ENCODE measurements around the gene NCAPD2. TPM values are rescaled to one million over a fixed set of nuclear protein-coding genes. Genes with fewer than 3 reads are reported as not detected.
"Not testable (repeated sequence)": the region's sequence is repeated elsewhere in the genome, so short reads cannot be mapped to it uniquely, and the experiment has no call there.

The NCAPD2 gene
- total and polyA plus RNA-seq, 3 donors from 2014 or later: 42.9 to 46.6 (median 43.1) TPM

DNA sequence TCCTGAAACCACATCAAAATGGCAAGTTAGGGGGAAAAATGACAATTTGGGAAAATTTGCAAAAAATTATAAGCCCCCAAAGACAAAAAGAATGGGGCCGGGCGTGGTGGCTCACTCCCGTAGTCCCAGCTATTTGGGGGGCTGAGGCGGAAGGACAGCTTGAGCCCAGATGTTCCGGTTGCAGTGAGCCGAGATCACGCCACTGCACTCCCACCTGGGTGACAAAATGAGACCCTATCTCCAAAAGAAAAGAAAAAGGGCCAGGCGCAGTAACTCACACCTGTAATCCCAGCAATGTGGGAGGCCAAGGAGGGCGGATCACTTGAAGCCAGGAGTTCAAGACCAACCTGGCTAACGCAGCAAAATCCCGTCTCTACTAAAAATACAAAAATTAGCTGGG, 21.4 kb upstream of the NCAPD2 start:
- Histone ChIP-seq H3K9me3 (no peaks in the 10 kb centered on the region), H3K36me3 (ENCODE audit: low read depth, missing control alignments) (no peaks in the 10 kb centered on the region), H3K27ac (no peak overlapping the region), H3K27me3 (no peaks in the 10 kb centered on the region), H3K4me1 (peaks cover 13% of the 10 kb centered on the region), H3K4me3 (no peak overlapping the region)
- no peak for DNase-seq
- no peak for TF ChIP-seq POLR2A (IDR thresholded peaks at IDR 0.05)
- TF ChIP-seq, protein P1, sequence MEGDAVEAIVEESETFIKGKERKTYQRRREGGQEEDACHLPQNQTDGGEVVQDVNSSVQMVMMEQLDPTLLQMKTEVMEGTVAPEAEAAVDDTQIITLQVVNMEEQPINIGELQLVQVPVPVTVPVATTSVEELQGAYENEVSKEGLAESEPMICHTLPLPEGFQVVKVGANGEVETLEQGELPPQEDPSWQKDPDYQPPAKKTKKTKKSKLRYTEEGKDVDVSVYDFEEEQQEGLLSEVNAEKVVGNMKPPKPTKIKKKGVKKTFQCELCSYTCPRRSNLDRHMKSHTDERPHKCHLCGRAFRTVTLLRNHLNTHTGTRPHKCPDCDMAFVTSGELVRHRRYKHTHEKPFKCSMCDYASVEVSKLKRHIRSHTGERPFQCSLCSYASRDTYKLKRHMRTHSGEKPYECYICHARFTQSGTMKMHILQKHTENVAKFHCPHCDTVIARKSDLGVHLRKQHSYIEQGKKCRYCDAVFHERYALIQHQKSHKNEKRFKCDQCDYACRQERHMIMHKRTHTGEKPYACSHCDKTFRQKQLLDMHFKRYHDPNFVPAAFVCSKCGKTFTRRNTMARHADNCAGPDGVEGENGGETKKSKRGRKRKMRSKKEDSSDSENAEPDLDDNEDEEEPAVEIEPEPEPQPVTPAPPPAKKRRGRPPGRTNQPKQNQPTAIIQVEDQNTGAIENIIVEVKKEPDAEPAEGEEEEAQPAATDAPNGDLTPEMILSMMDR (IDR thresholded peaks at IDR 0.05): no peak
- 73 to 81% methylated on average over 11 of the region's 11 CpGs for WGBS, 2 donors
- intact Hi-C loops (cut with DNase I; ENCODE audit: low total_unique reads): no loop called here

DNA sequence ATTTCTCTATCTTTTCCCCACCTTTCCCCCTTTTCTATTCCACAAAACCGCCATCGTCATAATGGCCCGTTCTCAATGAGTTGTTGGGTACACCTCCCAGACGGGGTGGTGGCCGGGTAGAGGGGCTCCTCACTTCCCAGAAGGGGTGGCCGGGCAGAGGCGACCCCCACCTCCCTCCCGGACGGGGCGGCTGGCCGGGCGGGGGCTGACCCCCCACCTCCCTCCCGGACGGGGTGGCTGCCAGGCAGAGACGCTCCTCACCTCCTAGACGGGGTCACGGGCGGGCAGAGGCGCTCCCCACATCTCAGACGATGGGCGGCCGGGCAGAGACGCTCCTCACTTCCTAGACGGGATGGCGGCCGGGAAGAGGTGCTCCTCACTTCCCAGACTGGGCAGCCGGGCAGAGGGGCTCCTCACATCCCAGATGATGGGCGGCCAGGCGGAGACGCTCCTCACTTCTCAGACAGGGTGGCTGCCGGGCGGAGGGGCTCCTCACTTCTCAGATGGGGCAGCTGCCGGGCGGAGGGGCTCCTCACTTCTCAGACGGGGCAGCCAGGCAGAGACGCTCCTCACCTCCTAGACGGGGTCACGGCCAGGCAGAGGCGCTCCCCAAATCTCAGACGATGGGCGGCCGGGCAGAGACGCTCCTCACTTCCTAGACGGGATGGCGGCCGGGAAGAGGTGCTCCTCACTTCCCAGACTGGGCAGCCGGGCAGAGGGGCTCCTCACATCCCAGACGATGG, 18.5 kb upstream of the NCAPD2 start:
- H3K27ac ChIP-seq; DNase-seq; H3K4me3 ChIP-seq; H3K4me1 ChIP-seq; H3K27me3 ChIP-seq; H3K36me3 ChIP-seq (ENCODE audit: low read depth, missing control alignments); intact Hi-C loops (cut with DNase I; ENCODE audit: low total_unique reads); H3K9me3 ChIP-seq: not testable (repeated sequence)
- 86 to 89% methylated on average over 10 to 32 of the region's 48 CpGs for WGBS, 2 donors

DNA sequence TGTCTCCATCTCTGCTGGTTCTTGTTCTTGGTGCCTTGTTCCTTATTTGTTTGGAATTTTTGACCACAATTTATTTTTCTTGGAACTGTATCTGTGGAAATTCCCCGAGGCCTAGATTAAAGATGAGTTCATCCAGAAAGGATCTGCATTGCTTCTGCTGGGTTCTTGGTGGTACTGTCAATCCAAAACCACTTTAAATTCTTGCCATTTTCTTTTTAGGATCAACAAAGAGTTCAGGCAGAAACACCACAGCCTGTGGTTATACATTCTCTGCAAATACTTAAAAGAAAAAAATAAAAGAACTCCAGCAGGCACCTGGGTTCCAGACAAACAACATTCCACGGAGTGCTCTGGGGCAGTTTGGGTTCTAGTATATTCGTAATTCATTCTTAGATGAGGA, 17.4 kb upstream of the NCAPD2 start:
- WGBS, 2 donors: 68 to 77% methylated on average over 3 of the region's 3 CpGs
- no peak for TF ChIP-seq POLR2A (IDR thresholded peaks at IDR 0.05)
- TF ChIP-seq, protein P1 (IDR thresholded peaks at IDR 0.05): no peak
- no peak for DNase-seq
- H3K4me3 ChIP-seq: no peak overlapping the region
- intact Hi-C loops (cut with DNase I; ENCODE audit: low total_unique reads): no loop called here
- H3K27me3 ChIP-seq: no peaks in the 10 kb centered on the region
- no peak overlapping the region for H3K27ac ChIP-seq
- no peaks in the 10 kb centered on the region for H3K36me3 ChIP-seq (ENCODE audit: low read depth, missing control alignments)
- H3K9me3 ChIP-seq: no peaks in the 10 kb centered on the region
- peaks cover under 1% of the 10 kb centered on the region for H3K4me1 ChIP-seq

DNA sequence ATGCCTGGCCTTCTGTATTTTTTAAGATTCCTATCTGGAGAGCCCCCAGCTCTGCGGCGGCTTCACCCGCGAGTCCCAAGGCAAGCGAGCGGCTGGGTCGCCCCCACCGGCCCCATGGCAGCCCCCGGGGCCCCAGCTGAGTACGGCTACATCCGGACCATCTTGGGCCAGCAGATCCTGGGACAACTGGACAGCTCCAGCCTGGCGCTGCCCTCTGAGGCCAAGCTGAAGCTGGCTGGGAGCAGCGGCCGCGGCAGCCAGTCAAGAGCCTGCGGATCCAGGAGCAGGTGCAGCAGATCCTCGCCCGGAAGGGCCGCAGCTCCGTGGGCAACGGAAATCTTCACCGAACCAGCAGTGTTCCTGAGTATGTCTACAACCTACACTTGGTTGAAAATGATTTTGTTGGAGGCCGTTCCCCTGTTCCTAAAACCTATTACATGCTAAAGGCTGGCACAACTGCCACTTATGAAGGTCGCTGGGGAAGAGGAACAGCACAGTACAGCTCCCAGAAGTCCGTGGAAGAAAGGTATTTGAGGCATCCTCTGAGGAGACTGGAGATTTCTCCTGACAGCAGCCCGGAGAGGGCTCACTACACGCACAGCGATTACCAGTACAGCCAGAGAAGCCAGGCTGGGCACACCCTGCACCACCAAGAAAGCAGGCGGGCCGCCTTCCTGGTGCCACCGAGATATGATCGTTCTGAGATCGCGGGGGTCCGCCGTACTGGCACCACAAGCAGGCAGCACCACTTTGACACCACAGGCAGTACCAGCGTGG, 16.1 kb upstream of the NCAPD2 start:
- intact Hi-C loops (cut with DNase I; ENCODE audit: low total_unique reads); H3K4me3 ChIP-seq: not testable (repeated sequence)
- WGBS, 2 donors: 70 to 85% methylated on average over 10 to 37 of the region's 37 CpGs

DNA sequence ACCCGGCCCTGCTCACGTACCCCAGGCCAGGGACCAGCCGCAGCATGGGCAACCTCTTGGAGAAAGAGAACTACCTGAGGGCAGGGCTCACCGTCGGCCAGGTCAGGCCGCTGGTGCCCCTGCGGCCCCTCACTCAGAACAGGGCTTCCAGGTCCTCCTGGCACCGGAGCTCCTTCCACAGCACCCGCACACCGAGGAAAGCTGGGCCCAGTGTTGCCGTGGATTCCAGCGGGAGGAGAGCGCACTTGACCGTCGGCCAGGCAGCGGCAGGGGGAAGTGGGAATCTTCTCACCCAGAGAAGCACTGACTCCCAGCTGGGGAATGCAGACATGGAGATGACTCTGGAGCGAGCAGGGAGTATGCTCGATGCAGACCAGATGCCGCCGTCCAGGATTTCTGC, 15.5 kb upstream of the NCAPD2 start:
- no peak for TF ChIP-seq POLR2A (IDR thresholded peaks at IDR 0.05)
- TF ChIP-seq, protein P1 (IDR thresholded peaks at IDR 0.05): no peak
- Histone ChIP-seq H3K27ac (no peak overlapping the region), H3K27me3 (no peaks in the 10 kb centered on the region), H3K4me1 (no peaks in the 10 kb centered on the region), H3K36me3 (ENCODE audit: low read depth, missing control alignments) (no peaks in the 10 kb centered on the region), H3K4me3 (no peak overlapping the region), H3K9me3 (no peaks in the 10 kb centered on the region)
- no peak for DNase-seq
- intact Hi-C loops (cut with DNase I; ENCODE audit: low total_unique reads): no loop called here
- WGBS, 2 donors: 77 to 82% methylated on average over 11 to 20 of the region's 20 CpGs

More for the DNA sequence above, 16.1 kb upstream of the NCAPD2 start:
- DNase-seq; H3K27ac ChIP-seq; H3K4me1 ChIP-seq; H3K9me3 ChIP-seq; H3K27me3 ChIP-seq; H3K36me3 ChIP-seq (ENCODE audit: low read depth, missing control alignments): not testable (repeated sequence)
